WI38 (cell line): ENCODE data around the gene CEP104.

Source experiments
- H3K4me3 ChIP-seq: 2 replicates; pipeline ENCODE4 v1.5.1; 2011; ENCODE audit warnings: low read depth, mild to moderate bottlenecking, control low read depth, low read length
- TF ChIP-seq, protein P1 (sequence below): IDR thresholded peaks from 2 replicates; pipeline ENCODE4 v1.5.1; 2012; ENCODE audit warnings: low read depth, mild to moderate bottlenecking, control low read depth, low read length

CEP104 gene

DNA sequence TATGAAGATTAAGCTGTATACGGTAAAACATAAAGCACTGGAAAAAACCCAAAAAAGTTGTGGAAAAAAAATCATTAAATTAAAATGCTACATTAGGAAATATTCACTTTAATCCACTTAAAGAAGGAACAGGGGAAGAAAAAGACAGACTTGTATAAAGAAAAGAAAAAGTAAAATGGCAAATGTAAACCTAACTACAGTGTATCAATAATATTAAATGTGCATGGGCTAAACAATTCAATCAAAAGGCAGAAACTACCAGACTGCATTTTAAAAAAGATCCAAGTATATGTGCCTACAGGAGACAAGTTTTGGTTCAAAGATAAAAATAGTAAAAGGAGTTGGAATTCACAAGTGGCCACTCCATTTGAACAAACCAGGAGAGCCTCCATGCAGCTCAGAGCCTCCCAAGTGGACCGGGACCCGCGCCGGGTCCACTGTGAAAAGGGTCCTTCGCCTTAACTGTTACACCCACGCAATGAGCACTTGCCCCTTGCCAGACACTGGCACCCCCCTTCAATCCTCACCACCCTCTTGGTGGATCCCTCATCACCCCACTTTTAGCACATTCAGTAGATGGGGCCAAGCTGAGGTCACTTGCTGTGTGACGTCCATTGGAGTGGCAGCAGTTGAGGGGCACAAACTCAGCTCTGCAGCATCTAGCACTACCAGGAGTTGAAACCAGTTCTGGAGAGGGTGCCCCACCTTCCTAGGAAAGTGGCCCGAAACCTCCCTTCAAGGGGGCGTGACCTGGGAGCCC lies 42.2 kb upstream of the CEP104 start:
- TF ChIP-seq, protein P1, sequence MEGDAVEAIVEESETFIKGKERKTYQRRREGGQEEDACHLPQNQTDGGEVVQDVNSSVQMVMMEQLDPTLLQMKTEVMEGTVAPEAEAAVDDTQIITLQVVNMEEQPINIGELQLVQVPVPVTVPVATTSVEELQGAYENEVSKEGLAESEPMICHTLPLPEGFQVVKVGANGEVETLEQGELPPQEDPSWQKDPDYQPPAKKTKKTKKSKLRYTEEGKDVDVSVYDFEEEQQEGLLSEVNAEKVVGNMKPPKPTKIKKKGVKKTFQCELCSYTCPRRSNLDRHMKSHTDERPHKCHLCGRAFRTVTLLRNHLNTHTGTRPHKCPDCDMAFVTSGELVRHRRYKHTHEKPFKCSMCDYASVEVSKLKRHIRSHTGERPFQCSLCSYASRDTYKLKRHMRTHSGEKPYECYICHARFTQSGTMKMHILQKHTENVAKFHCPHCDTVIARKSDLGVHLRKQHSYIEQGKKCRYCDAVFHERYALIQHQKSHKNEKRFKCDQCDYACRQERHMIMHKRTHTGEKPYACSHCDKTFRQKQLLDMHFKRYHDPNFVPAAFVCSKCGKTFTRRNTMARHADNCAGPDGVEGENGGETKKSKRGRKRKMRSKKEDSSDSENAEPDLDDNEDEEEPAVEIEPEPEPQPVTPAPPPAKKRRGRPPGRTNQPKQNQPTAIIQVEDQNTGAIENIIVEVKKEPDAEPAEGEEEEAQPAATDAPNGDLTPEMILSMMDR: no peak

DNA sequence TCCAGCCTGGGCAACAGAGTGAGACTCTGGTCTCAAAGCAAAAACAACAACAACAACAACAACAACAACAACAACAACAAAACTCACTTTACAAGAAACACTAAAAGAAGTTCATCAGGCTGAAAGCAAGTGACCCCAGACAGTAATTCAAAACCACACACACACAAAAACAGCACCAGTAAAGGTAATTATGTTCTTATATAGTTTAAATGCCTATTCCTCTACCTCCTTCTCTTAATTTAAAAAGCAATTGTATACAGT lies 41.4 kb upstream of the CEP104 start:
- H3K4me3 ChIP-seq: no peak overlapping the region
- TF ChIP-seq, protein P1: no peak

More for the DNA sequence above, 42.2 kb upstream of the CEP104 start:
- peak overlapping the region; percentile 93 for H3K4me3 ChIP-seq

DNA sequence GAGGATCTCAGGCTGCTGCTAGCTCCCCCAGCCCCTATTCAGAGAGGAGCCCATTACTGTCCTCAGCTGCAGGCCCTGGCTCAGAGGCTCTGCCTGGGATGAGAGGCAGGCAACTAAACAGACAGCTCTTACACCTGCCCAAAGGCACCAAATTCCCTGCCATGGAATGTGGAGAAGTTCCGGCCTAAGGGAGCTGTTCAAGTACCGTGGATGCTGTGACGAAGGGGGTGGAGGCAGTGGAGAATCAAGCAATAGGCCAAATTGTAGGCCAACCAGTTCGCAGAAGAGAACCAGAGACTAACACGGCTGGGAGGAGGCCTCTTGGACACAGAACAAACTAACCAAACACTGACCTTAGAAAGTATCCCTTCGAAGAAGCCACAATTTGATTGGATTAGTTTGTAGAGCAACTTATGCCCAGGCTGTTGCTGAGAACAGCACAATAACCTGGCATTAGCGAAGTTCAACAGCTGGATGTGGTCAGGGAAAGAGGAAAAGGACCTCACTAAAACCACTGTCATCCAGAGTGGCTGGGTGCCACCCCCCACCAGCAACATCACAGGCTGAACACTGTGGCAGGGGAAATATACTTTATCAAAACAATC lies 39.5 kb upstream of the CEP104 start:
- TF ChIP-seq, protein P1: no peak
- H3K4me3 ChIP-seq: no peak overlapping the region

DNA sequence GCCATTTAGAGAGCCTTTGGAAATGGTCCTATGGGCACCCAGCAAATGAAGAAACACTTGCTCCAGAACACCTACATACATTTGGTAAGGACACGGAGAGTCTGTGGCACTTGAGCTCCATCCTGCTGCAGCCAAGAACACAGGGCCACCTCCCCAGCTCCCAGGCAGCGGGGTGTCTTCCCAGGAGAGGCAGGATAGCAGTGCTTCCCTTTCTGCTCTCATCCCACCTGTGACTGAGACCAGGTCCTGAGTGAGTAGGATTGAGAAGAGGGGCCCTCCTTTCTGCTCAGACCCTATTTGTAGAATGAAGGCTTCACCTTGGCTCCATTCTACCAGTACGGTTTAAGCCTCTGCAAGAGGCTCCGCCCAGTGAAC lies 38.9 kb upstream of the CEP104 start:
- no peak overlapping the region for H3K4me3 ChIP-seq
- TF ChIP-seq, protein P1: no peak

DNA sequence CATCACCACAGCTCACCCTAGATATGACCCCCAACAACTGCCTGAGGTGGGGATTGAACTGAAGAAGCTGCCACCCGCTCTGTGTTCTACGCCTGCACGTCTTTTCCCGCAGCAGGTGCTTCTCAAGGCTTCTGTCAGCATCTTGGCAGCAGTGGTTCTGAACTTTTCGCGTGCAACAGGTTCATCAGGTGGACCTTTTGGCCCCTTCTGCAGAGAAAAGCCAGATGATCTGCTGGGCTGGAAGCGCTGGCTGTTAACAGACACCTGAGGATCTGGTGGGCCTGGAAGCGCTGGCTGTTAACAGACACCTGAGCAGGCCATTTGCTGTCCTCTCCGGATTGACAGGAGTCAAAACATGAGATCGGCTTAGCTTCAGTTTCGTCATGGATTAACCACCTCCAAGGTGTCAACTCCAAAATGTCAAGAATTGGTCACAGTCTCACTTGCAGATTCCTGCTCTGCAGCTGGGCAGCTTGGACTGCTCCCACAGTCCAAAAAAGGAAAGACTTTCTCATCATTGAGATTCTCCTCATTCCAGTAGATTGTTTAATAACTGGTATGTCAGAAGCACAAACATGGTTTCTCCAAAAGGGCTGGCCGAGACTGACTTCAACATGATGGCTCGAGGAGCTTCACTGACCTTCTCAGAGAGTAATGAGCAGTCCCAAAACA lies 38.4 kb upstream of the CEP104 start:
- TF ChIP-seq, protein P1: no peak
- no peak overlapping the region for H3K4me3 ChIP-seq

DNA sequence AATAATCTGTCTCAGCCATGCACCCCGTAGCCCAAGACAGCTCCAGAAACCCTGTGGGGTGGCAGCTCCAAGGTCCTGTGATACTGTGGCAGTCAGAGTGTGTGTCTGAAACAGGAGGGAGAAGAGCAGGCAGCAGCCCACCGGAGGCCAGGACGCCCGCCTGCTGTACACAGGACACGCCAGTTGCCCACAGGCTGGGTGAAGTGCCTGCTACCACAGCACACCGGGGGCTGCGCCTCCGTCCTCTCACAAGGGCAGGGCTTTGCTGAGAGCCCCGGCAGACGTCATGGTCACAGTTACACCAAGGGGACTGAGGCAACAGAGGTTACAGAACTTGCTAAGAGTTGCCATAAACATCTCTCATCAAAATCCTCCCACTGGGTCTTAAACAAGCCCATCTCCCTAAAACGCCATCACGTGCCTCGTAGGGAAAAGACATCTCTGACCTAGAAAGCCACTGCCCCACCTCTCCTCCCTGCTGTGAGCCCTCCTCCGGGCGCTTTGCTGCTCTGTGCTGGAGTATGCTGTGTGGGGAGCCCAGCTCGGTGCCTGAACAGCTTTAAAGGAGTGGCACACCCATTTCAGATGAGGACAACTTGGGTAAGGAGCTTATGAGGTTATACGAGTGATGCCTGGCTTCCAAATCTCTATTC lies 37.7 kb upstream of the CEP104 start:
- H3K4me3 ChIP-seq: no peak overlapping the region
- TF ChIP-seq, protein P1: no peak

DNA sequence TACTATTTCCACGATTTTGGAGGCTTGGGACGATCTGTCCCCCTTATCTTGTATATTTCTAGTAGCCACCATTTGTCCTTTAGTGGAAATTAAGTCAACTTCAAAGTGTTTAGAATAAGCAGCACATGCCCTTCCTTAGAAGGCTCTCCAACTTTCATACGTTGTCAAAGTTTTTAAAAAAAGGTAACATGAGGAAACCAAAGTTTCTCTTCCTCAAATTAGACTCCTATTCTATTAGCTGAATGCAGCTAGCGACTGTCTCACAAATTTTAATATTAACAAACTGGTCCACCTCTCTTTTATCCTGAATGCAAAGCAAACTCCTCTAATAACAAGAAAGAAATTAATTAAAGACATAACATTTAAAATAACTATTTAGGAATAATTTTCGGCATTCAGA lies 36.2 kb upstream of the CEP104 start:
- H3K4me3 ChIP-seq: no peak overlapping the region
- TF ChIP-seq, protein P1: no peak
